Liver (tissue), 9 donors: ENCODE measurements around the gene MAFG. TPM values are rescaled to one million over a fixed set of nuclear protein-coding genes. Genes with fewer than 3 reads are reported as not detected.
A peak's percentile ranks its signal among the peaks of the same experiment; 100 is the strongest.

Source experiments
- DNase-seq: peaks from one replicate; pipeline ENCODE4 v3.0.0-alpha.2; 2017; ENCODE audit warnings: low spot score
- H3K27ac ChIP-seq, 2 donors: one replicate each; pipeline ENCODE4 v1.7.0; 2013; ENCODE audit warnings: inconsistent platforms in 2 of 2, low read length in 2 of 2, control low read depth in 1 of 2, low read depth in 1 of 2, mild to moderate bottlenecking in 1 of 2
- H3K27me3 ChIP-seq, 4 donors: one replicate each; pipeline versions ENCODE4 v1.6.1 to v1.7.0; 2013; ENCODE audit warnings: low read length in 3 of 4, inconsistent platforms in 1 of 4, mild to moderate bottlenecking in 1 of 4, moderate library complexity in 1 of 4; ENCODE audit not compliant: control insufficient read depth in 4 of 4, insufficient read depth in 4 of 4
- H3K36me3 ChIP-seq, 4 donors: one replicate each; pipeline versions ENCODE4 v1.6.1 to v1.7.0; 2013; ENCODE audit warnings: low read length in 3 of 4, mild to moderate bottlenecking in 3 of 4, low read depth in 1 of 4, moderate library complexity in 1 of 4; ENCODE audit not compliant: control insufficient read depth in 4 of 4, insufficient read depth in 3 of 4
- H3K4me1 ChIP-seq, 4 donors: one replicate each; pipeline versions ENCODE4 v1.6.1 to v1.7.0; 2013; ENCODE audit warnings: low read length in 3 of 4, mild to moderate bottlenecking in 3 of 4, moderate library complexity in 1 of 4; ENCODE audit not compliant: control insufficient read depth in 4 of 4, insufficient read depth in 4 of 4
- H3K4me3 ChIP-seq, 3 donors: one replicate each; pipeline versions ENCODE4 v1.6.1 to v1.7.0; 2013; ENCODE audit warnings: low read length in 3 of 3, control low read depth in 1 of 3, low read depth in 1 of 3, mild to moderate bottlenecking in 1 of 3
- H3K9ac ChIP-seq, 2 donors: one replicate each; pipeline ENCODE4 v1.7.0; 2013; ENCODE audit warnings: low read length in 2 of 2, mild to moderate bottlenecking in 2 of 2, moderate library complexity in 2 of 2, control low read depth in 1 of 2, low read depth in 1 of 2
- H3K9me3 ChIP-seq, 4 donors: one replicate each; pipeline versions ENCODE4 v1.6.1 to v1.7.0; 2013; ENCODE audit warnings: low read length in 3 of 4; ENCODE audit not compliant: control insufficient read depth in 4 of 4
- EGR1 ChIP-seq, 2 donors: IDR thresholded peaks; 2 replicates each; pipeline ENCODE4 v1.6.1; 2016 to 2018; ENCODE audit warnings: antibody characterized with exemption in 2 of 2, low read depth in 2 of 2
- FOXA2 ChIP-seq: IDR thresholded peaks from 2 replicates; pipeline ENCODE4 v1.6.1; 2016; ENCODE audit warnings: antibody characterized with exemption
- GABPA ChIP-seq, 2 donors: IDR thresholded peaks in 1 of 2; conservative IDR thresholded peaks in 1 of 2; 2 replicates each; pipeline ENCODE4 v1.6.1; 2016; ENCODE audit warnings: antibody characterized with exemption in 2 of 2, mild to moderate bottlenecking in 1 of 2, moderate library complexity in 1 of 2
- HNF4A ChIP-seq, 2 donors: conservative IDR thresholded peaks; 2 replicates each; pipeline ENCODE4 v1.6.1; 2016; ENCODE audit warnings: antibody characterized with exemption in 2 of 2, mild to moderate bottlenecking in 2 of 2
- HNF4G ChIP-seq: IDR thresholded peaks from 2 replicates; pipeline ENCODE4 v1.6.1; 2016; ENCODE audit warnings: antibody characterized with exemption
- NR2F2 ChIP-seq: IDR thresholded peaks from 2 replicates; pipeline ENCODE4 v1.6.1; 2016; ENCODE audit warnings: antibody characterized with exemption
- RAD21 ChIP-seq, 2 donors: IDR thresholded peaks; 2 replicates each; pipeline ENCODE4 v1.6.1; 2016; ENCODE audit warnings: antibody characterized with exemption in 2 of 2, mild to moderate bottlenecking in 2 of 2
- RXRA ChIP-seq, 2 donors: IDR thresholded peaks; 2 replicates each; pipeline ENCODE4 v1.6.1; 2017 to 2018; ENCODE audit warnings: antibody characterized with exemption in 2 of 2, mild to moderate bottlenecking in 1 of 2
- SP1 ChIP-seq: IDR thresholded peaks from 2 replicates; pipeline ENCODE4 v1.6.1; 2018; ENCODE audit warnings: antibody characterized with exemption, mild to moderate bottlenecking
- TAF1 ChIP-seq: conservative IDR thresholded peaks from 2 replicates; pipeline ENCODE4 v1.6.1; 2016; ENCODE audit warnings: antibody characterized with exemption, mild to moderate bottlenecking
- YY1 ChIP-seq: IDR thresholded peaks from 2 replicates; pipeline ENCODE4 v1.6.1; 2016; ENCODE audit warnings: antibody characterized with exemption, mild to moderate bottlenecking
- WGBS: extraction: QIAGEN DNeasy Blood & Tissue Kit; methylation state at CpG from one replicate; pipeline ENCODE4 v1.1.7; 2013; 5-methylcytosine and 5-hydroxymethylcytosine counted together
- polyA plus RNA-seq, 2 donors: library from polyadenylated mRNA; stranded (reverse) in 1 of 2; unstranded in 1 of 2; fragments of 200-250 nt in 1 of 2; fragments of >200 nt in 1 of 2; fragmentation: Nextera tagmentation in 1 of 2; extraction: Ambion mirVana in 1 of 2; gene quantifications; one replicate each; pipeline versions ENCODE4 v1.2.1 to v1.2.3, GENCODE V29; 2013 to 2015
- total RNA-seq, 2 donors: library from RNA; depleted of rRNA; stranded (reverse); fragments of >200 nt; gene quantifications; one replicate each; pipeline ENCODE4 v1.2.3, GENCODE V29; 2014
- TF ChIP-seq, protein P1 (sequence below): fragments of 150-350 bp; IDR thresholded peaks from 2 replicates; pipeline ENCODE4 v1.5.1; 2017; ENCODE audit warnings: improper control_type of control experiment, low read depth, low read length; ENCODE audit not compliant: missing input control
- TF ChIP-seq, protein P2 (sequence below): IDR thresholded peaks from 2 replicates; pipeline ENCODE4 v1.6.1; 2016; ENCODE audit warnings: antibody characterized with exemption
- TF ChIP-seq, protein P3 (sequence below): IDR thresholded peaks from 2 replicates; pipeline ENCODE4 v1.6.1; 2016; ENCODE audit warnings: antibody characterized with exemption, mild to moderate bottlenecking
- TF ChIP-seq, protein P4 (sequence below): IDR thresholded peaks from 2 replicates; pipeline ENCODE4 v1.6.1; 2016; ENCODE audit warnings: antibody characterized with exemption
- TF ChIP-seq, protein P5 (sequence below): IDR thresholded peaks from 2 replicates; pipeline ENCODE4 v1.6.1; 2016; ENCODE audit warnings: antibody characterized with exemption
- donor health status: healthy.
- donor health status: healthy.
- donor health status: healthy.
- donor health status: healthy.
- donor health status: healthy.

Gene MAFG
- total and polyA plus RNA-seq, 4 donors: 3.0 to 17.0 (median 8.9) TPM

DNA sequence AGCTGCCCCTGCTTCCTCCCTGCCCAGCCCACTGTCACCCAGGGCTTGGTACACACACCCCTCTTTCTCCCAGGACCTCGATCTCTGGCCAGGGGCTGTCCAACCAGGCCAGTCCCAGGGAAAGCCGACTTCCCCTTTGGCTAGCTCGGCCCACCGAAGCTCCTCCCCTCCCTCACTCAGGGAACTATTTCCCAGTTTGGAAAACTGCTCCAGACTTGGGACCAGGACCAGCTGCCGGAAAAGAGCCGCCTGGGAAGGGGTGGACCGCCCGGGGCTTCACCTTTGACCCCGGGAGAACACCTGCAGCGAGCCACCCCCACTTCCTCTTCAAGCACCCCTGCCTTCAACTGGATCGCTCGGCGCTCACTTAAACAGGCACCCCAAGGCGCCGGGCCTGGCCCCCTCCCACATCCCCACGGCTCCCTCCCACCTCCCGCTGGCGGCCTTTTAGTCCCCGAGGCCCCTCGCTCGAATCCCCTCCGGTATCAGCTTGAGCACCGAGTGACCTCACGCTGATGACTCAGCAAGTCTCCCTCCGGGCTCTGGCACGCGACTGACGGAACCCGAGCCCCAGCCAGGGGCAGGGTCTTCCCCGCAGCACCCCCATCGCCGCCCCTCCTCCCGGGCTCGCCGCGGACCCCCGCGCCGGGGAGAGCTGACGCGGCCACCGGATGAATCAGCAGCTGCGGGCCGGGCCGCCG lies 934 bp downstream of the MAFG start:
- peaks cover 34 to 75% (median 51%) of the 10 kb centered on the region in 4 donors for H3K4me1 ChIP-seq
- H3K4me3 ChIP-seq: peak overlapping the region; percentile 63 to 93 (median 75)
- DNase-seq: peak; percentile 76
- WGBS: under 1% methylated on average over 46 of the region's 46 CpGs
- TF ChIP-seq HNF4G: peak; percentile 22
- peak in 1 of 2 donors; percentile 74 for TF ChIP-seq GABPA (IDR thresholded peaks at IDR 0.05 in 1 of 2, conservative IDR thresholded peaks at IDR 0.05 in 1 of 2)
- TF ChIP-seq, protein P1, sequence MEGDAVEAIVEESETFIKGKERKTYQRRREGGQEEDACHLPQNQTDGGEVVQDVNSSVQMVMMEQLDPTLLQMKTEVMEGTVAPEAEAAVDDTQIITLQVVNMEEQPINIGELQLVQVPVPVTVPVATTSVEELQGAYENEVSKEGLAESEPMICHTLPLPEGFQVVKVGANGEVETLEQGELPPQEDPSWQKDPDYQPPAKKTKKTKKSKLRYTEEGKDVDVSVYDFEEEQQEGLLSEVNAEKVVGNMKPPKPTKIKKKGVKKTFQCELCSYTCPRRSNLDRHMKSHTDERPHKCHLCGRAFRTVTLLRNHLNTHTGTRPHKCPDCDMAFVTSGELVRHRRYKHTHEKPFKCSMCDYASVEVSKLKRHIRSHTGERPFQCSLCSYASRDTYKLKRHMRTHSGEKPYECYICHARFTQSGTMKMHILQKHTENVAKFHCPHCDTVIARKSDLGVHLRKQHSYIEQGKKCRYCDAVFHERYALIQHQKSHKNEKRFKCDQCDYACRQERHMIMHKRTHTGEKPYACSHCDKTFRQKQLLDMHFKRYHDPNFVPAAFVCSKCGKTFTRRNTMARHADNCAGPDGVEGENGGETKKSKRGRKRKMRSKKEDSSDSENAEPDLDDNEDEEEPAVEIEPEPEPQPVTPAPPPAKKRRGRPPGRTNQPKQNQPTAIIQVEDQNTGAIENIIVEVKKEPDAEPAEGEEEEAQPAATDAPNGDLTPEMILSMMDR: no peak
- peak; percentile 94 for TF ChIP-seq NR2F2
- peak; percentile 83 for TF ChIP-seq SP1
- TF ChIP-seq, protein P2, sequence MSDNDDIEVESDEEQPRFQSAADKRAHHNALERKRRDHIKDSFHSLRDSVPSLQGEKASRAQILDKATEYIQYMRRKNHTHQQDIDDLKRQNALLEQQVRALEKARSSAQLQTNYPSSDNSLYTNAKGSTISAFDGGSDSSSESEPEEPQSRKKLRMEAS: peak; percentile 95
- TF ChIP-seq, protein P3, sequence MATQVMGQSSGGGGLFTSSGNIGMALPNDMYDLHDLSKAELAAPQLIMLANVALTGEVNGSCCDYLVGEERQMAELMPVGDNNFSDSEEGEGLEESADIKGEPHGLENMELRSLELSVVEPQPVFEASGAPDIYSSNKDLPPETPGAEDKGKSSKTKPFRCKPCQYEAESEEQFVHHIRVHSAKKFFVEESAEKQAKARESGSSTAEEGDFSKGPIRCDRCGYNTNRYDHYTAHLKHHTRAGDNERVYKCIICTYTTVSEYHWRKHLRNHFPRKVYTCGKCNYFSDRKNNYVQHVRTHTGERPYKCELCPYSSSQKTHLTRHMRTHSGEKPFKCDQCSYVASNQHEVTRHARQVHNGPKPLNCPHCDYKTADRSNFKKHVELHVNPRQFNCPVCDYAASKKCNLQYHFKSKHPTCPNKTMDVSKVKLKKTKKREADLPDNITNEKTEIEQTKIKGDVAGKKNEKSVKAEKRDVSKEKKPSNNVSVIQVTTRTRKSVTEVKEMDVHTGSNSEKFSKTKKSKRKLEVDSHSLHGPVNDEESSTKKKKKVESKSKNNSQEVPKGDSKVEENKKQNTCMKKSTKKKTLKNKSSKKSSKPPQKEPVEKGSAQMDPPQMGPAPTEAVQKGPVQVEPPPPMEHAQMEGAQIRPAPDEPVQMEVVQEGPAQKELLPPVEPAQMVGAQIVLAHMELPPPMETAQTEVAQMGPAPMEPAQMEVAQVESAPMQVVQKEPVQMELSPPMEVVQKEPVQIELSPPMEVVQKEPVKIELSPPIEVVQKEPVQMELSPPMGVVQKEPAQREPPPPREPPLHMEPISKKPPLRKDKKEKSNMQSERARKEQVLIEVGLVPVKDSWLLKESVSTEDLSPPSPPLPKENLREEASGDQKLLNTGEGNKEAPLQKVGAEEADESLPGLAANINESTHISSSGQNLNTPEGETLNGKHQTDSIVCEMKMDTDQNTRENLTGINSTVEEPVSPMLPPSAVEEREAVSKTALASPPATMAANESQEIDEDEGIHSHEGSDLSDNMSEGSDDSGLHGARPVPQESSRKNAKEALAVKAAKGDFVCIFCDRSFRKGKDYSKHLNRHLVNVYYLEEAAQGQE: peak; percentile 93
- peak in 1 of 2 donors; percentile 51 for TF ChIP-seq RAD21 (IDR thresholded peaks at IDR 0.05)
- peak; percentile 49 for TF ChIP-seq YY1
- TF ChIP-seq, protein P4, sequence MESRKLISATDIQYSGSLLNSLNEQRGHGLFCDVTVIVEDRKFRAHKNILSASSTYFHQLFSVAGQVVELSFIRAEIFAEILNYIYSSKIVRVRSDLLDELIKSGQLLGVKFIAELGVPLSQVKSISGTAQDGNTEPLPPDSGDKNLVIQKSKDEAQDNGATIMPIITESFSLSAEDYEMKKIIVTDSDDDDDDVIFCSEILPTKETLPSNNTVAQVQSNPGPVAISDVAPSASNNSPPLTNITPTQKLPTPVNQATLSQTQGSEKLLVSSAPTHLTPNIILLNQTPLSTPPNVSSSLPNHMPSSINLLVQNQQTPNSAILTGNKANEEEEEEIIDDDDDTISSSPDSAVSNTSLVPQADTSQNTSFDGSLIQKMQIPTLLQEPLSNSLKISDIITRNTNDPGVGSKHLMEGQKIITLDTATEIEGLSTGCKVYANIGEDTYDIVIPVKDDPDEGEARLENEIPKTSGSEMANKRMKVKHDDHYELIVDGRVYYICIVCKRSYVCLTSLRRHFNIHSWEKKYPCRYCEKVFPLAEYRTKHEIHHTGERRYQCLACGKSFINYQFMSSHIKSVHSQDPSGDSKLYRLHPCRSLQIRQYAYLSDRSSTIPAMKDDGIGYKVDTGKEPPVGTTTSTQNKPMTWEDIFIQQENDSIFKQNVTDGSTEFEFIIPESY: no peak
- TF ChIP-seq RXRA (IDR thresholded peaks at IDR 0.05): peak; percentile 77 to 83
- TF ChIP-seq HNF4A (conservative IDR thresholded peaks at IDR 0.05): peak; percentile 73 to 77
- TF ChIP-seq FOXA2: no peak
- TF ChIP-seq TAF1: no peak
- TF ChIP-seq, protein P5, sequence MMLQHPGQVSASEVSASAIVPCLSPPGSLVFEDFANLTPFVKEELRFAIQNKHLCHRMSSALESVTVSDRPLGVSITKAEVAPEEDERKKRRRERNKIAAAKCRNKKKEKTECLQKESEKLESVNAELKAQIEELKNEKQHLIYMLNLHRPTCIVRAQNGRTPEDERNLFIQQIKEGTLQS: no peak
- TF ChIP-seq EGR1 (IDR thresholded peaks at IDR 0.05; ENCODE audit: low read depth in 2 of 2): peak; percentile 70 to 81
- no peaks in the 10 kb centered on the region for H3K9me3 ChIP-seq
- H3K27ac ChIP-seq: peak overlapping the region; percentile 91 to 96
- no peaks in the 10 kb centered on the region for H3K27me3 ChIP-seq
- H3K9ac ChIP-seq: peak overlapping the region; percentile 55 to 86
- H3K36me3 ChIP-seq: peaks cover 0 to 4% (median 2%) of the 10 kb centered on the region in 4 donors
